GM12872 (cell line): Measurements from ENCODE around the gene HADHB.

Experiments used
- TF ChIP-seq, protein P1 (sequence below): IDR thresholded peaks from 3 replicates; pipeline ENCODE4 v1.5.1; 2011; ENCODE audit warnings: low read depth, mild to moderate bottlenecking, low read length, moderate library complexity; ENCODE audit not compliant: insufficient read depth

The HADHB gene

DNA sequence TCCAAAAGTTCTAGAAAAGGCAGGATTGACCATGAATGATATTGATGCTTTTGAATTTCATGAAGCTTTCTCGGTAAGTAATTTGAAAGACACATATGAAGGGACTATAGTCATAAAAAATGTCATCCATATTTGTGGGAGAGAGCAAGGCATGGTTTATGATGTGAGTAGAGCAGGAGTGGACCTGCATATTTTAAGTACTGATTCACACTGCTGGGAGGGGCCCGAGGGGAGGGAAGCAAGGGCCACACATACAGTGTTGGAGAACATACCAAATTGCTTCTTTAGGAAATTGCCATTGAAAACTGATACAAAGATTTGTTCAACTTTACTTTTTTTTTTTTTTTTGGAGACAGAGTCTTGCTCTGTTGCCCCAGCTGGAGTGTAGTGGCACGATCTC is 39.4 kb downstream of the HADHB start:
- TF ChIP-seq, protein P1, sequence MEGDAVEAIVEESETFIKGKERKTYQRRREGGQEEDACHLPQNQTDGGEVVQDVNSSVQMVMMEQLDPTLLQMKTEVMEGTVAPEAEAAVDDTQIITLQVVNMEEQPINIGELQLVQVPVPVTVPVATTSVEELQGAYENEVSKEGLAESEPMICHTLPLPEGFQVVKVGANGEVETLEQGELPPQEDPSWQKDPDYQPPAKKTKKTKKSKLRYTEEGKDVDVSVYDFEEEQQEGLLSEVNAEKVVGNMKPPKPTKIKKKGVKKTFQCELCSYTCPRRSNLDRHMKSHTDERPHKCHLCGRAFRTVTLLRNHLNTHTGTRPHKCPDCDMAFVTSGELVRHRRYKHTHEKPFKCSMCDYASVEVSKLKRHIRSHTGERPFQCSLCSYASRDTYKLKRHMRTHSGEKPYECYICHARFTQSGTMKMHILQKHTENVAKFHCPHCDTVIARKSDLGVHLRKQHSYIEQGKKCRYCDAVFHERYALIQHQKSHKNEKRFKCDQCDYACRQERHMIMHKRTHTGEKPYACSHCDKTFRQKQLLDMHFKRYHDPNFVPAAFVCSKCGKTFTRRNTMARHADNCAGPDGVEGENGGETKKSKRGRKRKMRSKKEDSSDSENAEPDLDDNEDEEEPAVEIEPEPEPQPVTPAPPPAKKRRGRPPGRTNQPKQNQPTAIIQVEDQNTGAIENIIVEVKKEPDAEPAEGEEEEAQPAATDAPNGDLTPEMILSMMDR: no peak

DNA sequence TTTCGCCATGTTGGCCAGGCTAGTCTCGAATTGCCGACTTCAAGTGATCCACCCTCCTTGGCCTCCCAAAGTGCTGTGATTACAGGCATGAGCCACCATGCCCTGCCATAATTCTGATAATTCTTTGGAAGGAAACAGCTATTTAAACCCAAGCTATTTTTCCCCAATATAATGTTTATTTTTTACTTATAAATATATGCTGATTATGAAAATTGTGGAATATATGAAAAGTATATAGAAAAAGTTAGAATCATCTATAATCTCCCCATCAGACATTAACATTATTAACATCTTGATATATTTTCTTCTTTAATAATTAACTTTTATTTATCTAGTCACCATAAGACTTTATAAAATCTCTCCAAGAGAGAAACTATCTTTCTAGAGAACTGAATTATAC is 41.2 kb downstream of the HADHB start:
- TF ChIP-seq, protein P1: no peak

DNA sequence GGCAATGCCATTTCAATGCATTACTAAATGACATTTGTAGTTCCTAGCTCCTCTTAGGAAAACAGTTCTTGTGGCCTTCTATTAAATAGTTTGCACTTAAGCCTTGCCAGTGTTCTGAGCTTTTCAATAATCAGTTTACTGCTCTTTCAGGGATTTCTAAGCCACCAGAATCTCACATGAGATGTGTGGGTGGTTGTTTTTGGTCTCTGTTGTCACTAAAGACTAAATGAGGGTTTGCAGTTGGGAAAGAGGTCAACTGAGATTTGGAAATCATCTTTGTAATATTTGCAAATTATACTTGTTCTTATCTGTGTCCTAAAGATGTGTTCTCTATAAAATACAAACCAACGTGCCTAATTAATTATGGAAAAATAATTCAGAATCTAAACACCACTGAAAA is 45.3 kb downstream of the HADHB start:
- TF ChIP-seq, protein P1: no peak

DNA sequence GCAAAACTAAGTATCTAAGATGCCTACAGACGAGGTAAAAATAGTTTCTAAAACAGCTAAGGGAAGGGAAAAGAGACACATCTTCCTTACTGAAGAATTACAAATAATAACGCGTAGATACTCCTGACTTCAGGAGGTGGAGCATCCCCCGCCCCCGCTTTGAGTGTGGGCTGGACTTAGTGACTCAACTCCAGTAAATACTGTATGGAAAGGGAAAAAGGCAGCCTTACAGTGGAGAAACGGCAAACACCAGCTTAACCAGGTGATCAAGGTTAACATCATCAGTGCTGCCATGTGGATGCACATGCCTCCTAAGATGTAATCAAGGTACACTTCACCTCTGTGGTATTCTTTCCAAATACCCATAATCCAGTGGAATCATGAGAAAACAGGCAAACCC is 47.9 kb downstream of the HADHB start:
- TF ChIP-seq, protein P1: no peak

GRCh38 chr2:26295511-26295910 is 50.8 kb downstream of the HADHB start:
- TF ChIP-seq, protein P1: no peak

DNA sequence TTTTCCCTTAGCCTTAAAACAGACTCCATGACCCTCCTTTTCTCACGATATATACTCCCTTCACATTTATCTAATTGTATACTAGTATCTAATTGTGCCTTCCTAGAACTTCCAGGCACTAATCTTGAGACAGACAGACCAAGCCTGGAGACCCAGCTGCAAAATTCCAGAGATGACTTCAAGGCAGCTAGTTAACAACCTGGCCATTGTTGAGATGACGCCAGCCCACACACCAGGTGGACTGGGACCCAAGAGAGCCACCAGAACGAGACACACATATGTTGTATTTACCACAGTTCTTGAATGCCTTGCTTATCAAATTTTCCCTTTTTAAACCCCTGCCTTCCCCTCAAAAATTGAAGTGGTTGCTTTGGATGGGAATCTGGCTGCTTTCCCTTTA is 52.3 kb downstream of the HADHB start:
- TF ChIP-seq, protein P1: no peak

DNA sequence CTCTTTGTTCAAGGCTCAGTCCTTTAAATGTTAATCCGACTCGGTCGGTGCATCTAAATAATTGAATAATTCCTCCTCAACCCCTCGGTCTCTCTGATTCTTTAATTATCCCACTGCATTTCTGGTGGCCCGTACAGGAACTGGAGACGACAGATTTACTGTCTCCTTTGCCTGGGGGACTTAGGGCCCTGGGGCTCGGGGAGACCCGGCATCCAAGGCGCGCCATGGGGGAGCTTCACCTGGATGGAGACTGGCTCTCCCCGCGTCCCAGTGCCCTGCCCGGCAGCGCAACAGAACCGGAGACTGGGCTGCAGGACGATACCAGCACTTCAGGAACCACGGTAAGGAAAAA is 53.5 kb downstream of the HADHB start:
- TF ChIP-seq, protein P1: no peak
